ENCODE data around the gene GSTA4.

DNA sequence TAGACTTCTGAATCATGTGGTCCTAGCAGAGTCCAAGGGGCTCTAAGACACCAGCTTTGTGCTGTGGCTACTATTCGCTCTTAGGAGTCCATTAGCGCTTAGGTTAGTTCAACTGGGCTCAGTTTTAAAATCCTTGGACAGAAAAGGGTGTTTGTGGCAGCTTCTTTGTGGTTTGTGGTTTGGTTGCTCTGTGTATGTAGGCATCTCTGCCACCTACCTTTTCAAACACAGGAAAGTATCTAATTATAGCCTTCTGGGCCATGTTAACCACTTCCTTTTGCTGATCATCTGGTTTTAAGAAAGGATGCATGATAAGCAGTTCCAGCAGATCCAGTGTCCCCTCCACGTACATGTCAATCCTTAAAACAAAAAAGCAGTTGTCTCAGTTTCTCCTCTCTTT, 10.8 kb downstream of the GSTA4 start:
- no peak for TF ChIP-seq CTCF (IDR thresholded peaks at IDR 0.05; ENCODE audit: extremely low read depth in 1 of 2, insufficient read depth in 1 of 2, low read depth in 1 of 2, low read length in 2 of 2)
- no peak for TF ChIP-seq POLR2A (IDR thresholded peaks at IDR 0.05; ENCODE audit: low read depth, low read length)

All from endothelial cell of umbilical vein (primary cell).